Uterus (tissue), 4 donors: ENCODE measurements around the gene XNDC1N. TPM values are rescaled to one million over a fixed set of nuclear protein-coding genes. Genes with fewer than 3 reads are reported as not detected.

Experiments
- DNase-seq, 2 donors: peaks; one replicate each; pipeline ENCODE4 v3.0.0-alpha.2; 2019 to 2020
- H3K27ac ChIP-seq, 2 donors: fragments of 200-600 bp; sonication (generic); 1 replicate in 1 of 2; 2 replicates in 1 of 2; pipeline ENCODE4 v1.5.1; 2016 to 2018
- H3K27me3 ChIP-seq, 2 donors: fragments of 200-600 bp; sonication (generic); one replicate each; pipeline ENCODE4 v1.5.1; 2018 to 2019; ENCODE audit warnings: control low read depth in 1 of 2
- H3K36me3 ChIP-seq, 2 donors: fragments of 200-600 bp; sonication (generic); one replicate each; pipeline ENCODE4 v1.5.1; 2019; ENCODE audit warnings: control low read depth in 1 of 2
- H3K4me1 ChIP-seq, 2 donors: fragments of 200-600 bp; sonication (generic); one replicate each; pipeline ENCODE4 v1.5.1; 2018 to 2019; ENCODE audit warnings: control low read depth in 1 of 2
- H3K4me3 ChIP-seq, 2 donors: fragments of 200-600 bp; sonication (generic); 1 replicate in 1 of 2; 2 replicates in 1 of 2; pipeline ENCODE4 v1.5.1; 2018 to 2019; ENCODE audit warnings: mild to moderate bottlenecking in 1 of 2
- H3K9me3 ChIP-seq, 2 donors: fragments of 200-600 bp; sonication (generic); one replicate each; pipeline ENCODE4 v1.5.1; 2019; ENCODE audit warnings: control low read depth in 1 of 2
- CTCF ChIP-seq, 4 experiments: fragments of 200-600 bp in 2 of 4; fragments of 450-650 bp in 2 of 4; sonication (generic) in 2 of 4; IDR thresholded peaks; one replicate each; pipeline ENCODE4 v1.5.1; 2016 to 2019; ENCODE audit warnings: antibody characterized with exemption in 4 of 4, mild to moderate bottlenecking in 2 of 4, moderate library complexity in 1 of 4
- POLR2A ChIP-seq, 2 donors: fragments of 450-650 bp; IDR thresholded peaks; one replicate each; pipeline ENCODE4 v1.6.1; 2016; ENCODE audit warnings: antibody characterized with exemption in 2 of 2, mild to moderate bottlenecking in 1 of 2, moderate library complexity in 1 of 2
- intact Hi-C: fragments of 100-400 bp; cut with DNase I; formaldehyde crosslinking; loops from one replicate; pipeline ENCODE4 v1.15.1; 2023; ENCODE audit warnings: low total_unique reads
- total RNA-seq, 4 donors: library from RNA; depleted of rRNA in 3 of 4; stranded (reverse); fragments of >200 nt in 3 of 4; gene quantifications; one replicate each; pipeline versions ENCODE4 v1.1.0 to v1.2.4, GENCODE V29; 2014 to 2023
- donor health status: DM: yes; HTN: yes; CAD: no.

XNDC1N gene
- total RNA-seq, 4 donors from 2014 or later = 8.2 to 176 (median 21.4) TPM

GRCh38 chr11:71949034-71949433 lies 20.6 kb upstream of the XNDC1N start:
- Histone ChIP-seq H3K4me3 (no peak overlapping the region), H3K9me3 (no peaks in the 10 kb centered on the region), H3K36me3 (no peaks in the 10 kb centered on the region), H3K27me3 (no peaks in the 10 kb centered on the region), H3K4me1 (no peaks in the 10 kb centered on the region), H3K27ac (no peak overlapping the region)
- no peak for DNase-seq
- intact Hi-C loops = no loop called here
- TF ChIP-seq CTCF (IDR thresholded peaks at IDR 0.05) (no peak), POLR2A (IDR thresholded peaks at IDR 0.05) (no peak)

- Histone ChIP-seq H3K36me3 (no peaks in the 10 kb centered on the region), H3K27me3 (no peaks in the 10 kb centered on the region), H3K4me3 (no peak overlapping the region), H3K27ac (no peak overlapping the region), H3K4me1 (no peaks in the 10 kb centered on the region), H3K9me3 (no peaks in the 10 kb centered on the region)
- TF ChIP-seq CTCF (IDR thresholded peaks at IDR 0.05) (no peak), POLR2A (IDR thresholded peaks at IDR 0.05) (no peak)
- intact Hi-C loops = no loop called here
- no peak for DNase-seq
Measured at GRCh38 chr11:71948314-71949027, 20.1 kb upstream of the XNDC1N start.

- no peaks in the 10 kb centered on the region for H3K36me3 ChIP-seq
- TF ChIP-seq CTCF (IDR thresholded peaks at IDR 0.05) (no peak), POLR2A (IDR thresholded peaks at IDR 0.05) (no peak)
- no peak overlapping the region for H3K4me3 ChIP-seq
- intact Hi-C loops = no loop called here
- H3K27me3 ChIP-seq = no peaks in the 10 kb centered on the region
- H3K9me3 ChIP-seq = no peaks in the 10 kb centered on the region
- no peak overlapping the region for H3K27ac ChIP-seq
- DNase-seq = no peak
- no peaks in the 10 kb centered on the region for H3K4me1 ChIP-seq
Measured at GRCh38 chr11:71947498-71947897, 19.1 kb upstream of the XNDC1N start.

- Histone ChIP-seq H3K27me3 (no peaks in the 10 kb centered on the region), H3K4me3 (no peak overlapping the region), H3K27ac (no peak overlapping the region), H3K36me3 (no peaks in the 10 kb centered on the region), H3K9me3 (no peaks in the 10 kb centered on the region), H3K4me1 (no peaks in the 10 kb centered on the region)
- intact Hi-C loops = no loop called here
- no peak for DNase-seq
- no peak for TF ChIP-seq CTCF (IDR thresholded peaks at IDR 0.05)
- TF ChIP-seq POLR2A (IDR thresholded peaks at IDR 0.05) = no peak
Measured at GRCh38 chr11:71946144-71946571, 17.8 kb upstream of the XNDC1N start.

GRCh38 chr11:71940561-71941219 lies 12.3 kb upstream of the XNDC1N start:
- intact Hi-C loops = no loop called here
- no peaks in the 10 kb centered on the region for H3K9me3 ChIP-seq
- TF ChIP-seq POLR2A (IDR thresholded peaks at IDR 0.05) (no peak), CTCF (IDR thresholded peaks at IDR 0.05) (no peak)
- no peaks in the 10 kb centered on the region for H3K36me3 ChIP-seq
- H3K4me1 ChIP-seq = no peaks in the 10 kb centered on the region
- H3K27ac ChIP-seq = no peak overlapping the region
- no peak for DNase-seq
- no peaks in the 10 kb centered on the region for H3K27me3 ChIP-seq
- no peak overlapping the region for H3K4me3 ChIP-seq
